GM19395 (cell line): Measurements from ENCODE around the gene CIB4.

Experiments
- ATAC-seq: cut with Tn5 transposase; IDR thresholded peaks from one replicate; pipeline ENCODE4 v1.9.1; 2021; ENCODE audit warnings: mild to moderate bottlenecking, moderate library complexity; ENCODE audit not compliant: unreplicated experiment

CIB4 gene

DNA sequence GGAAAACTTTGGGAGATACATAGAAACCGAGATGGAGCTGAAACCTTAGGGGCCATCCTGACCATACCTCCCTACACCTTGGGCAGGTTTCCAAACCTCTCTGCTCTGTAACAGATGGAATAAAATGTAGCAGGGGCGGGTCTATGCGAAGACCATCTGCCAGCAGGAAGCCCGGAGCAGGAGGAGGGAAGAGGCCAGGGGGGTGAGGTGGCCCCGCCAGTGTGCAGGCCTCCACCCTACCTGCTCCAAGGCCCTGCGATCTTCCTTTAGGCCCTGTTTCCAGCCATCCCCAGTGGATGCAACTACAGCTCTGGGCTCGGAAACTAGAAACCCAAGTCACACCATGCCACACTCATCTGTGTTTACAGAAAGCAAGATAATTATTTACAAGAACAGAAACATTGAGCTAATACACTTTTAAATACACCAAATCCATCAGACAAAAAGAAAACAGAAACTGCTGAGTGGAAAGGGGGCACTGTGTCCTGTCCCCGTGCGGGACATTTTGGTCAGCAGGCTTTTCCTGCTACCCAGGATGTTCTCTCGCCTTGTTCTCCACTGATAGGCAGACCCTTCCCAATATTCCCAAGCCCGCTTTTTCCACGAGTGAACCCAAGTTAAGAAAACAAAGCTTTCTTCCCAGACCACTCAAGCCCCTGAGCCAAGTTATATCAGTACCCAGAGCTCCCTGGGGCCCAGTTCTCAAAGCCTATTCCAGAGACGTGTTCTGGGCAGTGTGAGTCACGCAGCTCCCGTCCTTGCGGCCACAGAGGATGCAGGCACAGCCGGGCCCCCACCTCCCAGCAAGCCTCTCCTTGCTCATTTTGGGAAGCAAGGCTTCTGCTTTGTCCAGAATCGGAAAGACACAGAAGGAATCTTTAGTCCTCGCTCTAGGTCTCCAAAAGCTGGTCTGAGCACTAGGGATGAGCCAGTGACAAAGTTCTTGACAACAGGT is 17.3 kb downstream of the CIB4 start:
- no peak for ATAC-seq

DNA sequence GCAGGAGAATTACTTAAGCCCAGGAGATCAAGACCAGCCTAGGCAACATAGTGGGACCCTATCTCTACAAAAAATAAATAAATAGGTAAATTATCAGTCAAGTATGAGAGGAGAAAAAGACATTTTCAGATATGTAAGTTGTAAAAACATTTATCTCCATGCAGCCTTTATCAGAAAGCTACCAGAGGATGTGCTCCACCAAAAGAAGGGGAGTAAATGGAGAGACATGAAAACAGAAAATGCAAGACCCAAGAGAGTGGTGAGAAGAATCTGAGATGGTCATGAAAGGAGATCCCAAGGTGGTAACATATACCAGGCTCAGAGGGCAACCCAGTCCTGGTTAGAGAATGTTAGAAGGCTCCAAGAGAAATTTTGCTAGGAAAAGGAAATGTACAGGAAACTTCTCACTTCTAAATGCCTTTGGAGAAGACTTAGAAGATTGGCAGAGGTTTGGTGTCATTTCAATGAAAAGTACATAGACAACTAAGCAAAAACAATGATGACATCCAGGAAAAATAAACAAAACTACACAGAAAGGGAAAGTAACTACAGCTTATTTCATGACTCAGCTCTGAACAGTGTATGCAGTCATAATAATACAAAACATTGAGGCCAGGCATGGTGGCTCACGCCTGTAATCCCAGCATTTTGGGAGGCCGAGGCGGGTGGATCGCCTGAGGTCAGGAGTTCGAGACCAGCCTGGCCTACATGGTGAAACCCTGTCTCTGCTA is 19.5 kb downstream of the CIB4 start:
- no peak for ATAC-seq

- no peak for ATAC-seq
Observed at GRCh38 chr2:26620031-26620605, 21.0 kb downstream of the CIB4 start.

GRCh38 chr2:26619521-26619951 is 21.6 kb downstream of the CIB4 start:
- no peak for ATAC-seq

DNA sequence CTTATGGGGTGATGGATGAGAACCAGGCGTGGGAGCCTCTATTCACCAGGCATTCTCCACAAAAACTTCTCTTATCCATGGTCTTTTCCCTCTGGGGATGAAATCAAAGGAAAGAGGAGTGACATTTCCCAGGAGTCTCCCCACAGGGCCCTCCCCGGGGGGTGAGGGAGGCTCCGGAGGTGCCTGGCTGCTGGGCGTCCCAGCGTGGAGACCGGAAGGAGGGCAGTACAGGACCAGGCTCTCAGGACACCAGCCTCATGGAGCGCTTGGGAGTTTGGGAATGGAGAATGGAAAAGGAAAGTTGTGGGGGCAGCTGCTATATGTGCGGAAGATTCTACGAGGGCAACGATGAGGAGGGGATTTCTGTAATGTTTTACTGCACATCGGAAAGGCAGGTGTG is 22.1 kb downstream of the CIB4 start:
- ATAC-seq, result no peak

DNA sequence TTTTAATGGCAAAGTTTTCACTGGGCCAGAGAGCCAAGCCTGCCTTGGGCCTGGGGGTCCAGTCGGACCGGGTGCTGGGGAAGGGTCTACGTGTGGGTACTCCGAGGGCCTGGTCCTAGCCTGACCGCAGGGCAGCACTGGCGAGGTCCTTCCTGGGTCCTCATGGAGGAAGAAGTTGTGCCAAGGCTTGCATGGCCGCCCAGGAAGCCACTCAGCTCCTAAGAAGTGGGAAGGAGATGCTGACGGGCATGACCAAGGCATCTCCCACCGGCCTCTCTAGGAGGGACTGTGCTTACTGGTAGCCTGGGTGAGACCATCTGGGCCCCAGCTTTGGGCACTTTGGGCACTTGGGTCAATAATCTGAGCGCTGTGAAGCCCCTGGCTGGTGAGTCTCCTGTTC is 22.6 kb downstream of the CIB4 start:
- ATAC-seq, result no peak

DNA sequence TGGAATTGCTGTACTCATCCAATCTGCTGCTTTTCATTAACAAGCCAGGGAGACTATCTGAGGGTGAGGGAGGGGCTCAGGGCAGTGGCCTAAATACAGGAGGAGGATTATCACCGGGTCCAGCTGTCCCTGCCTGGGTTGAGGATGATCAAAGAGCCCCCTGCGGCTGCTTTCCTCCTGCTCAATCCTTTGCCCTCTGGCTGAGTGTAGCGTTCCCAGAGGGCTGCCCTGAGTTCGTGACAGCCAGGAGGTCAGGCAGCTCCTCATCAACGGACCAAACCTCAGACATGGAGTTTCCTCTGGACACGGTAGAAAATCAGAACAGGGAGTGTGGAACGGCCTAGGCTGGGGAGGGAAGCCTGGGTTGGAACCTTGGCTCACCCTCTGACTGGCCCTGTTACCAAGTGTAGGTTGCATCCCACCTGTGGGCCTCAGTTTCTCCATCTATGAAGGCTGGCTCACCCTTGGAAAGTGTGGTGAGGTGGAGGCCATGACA is 23.5 kb downstream of the CIB4 start:
- ATAC-seq, result no peak

DNA sequence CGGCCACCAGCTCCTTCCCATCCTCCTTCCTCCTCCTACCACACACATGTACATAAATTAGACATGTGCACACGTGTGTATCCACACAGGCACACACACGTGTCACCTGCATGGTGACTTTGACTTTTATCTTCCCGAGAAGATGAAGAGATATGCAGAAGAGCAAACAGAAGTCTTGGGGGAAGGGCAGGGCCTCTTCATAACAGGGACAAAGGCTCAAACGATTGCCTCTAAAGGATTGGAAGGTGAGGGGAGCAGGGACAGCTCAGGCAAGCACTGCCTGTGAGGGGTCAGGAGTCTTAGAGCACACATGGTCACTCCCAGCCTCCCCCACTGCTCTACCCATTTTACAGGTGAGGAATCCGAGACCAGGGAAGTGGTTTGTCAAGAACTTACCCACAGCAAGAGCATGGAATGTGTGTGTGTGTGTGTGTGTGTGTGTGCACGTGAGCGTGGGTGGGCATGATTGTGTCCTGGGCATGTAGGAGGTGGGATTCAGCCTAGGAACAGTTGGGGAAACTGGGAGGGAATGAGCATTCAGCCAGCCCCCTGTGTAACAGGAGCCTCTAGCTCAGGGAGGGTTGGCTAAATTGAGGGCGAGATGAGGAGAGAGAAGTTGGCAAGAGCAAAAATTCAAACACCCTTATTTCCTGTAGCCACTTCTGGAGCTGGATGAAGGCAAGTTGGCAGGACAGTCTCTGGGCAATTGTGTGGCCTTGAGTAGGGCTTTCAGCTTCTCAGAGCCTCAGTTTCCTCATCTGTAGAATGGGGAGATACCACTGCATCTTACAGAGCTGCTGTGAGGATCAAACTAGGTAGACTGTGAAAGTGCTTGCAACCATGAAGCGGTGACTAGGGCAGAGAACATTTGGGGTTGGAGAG is 24.2 kb downstream of the CIB4 start:
- no peak for ATAC-seq

DNA sequence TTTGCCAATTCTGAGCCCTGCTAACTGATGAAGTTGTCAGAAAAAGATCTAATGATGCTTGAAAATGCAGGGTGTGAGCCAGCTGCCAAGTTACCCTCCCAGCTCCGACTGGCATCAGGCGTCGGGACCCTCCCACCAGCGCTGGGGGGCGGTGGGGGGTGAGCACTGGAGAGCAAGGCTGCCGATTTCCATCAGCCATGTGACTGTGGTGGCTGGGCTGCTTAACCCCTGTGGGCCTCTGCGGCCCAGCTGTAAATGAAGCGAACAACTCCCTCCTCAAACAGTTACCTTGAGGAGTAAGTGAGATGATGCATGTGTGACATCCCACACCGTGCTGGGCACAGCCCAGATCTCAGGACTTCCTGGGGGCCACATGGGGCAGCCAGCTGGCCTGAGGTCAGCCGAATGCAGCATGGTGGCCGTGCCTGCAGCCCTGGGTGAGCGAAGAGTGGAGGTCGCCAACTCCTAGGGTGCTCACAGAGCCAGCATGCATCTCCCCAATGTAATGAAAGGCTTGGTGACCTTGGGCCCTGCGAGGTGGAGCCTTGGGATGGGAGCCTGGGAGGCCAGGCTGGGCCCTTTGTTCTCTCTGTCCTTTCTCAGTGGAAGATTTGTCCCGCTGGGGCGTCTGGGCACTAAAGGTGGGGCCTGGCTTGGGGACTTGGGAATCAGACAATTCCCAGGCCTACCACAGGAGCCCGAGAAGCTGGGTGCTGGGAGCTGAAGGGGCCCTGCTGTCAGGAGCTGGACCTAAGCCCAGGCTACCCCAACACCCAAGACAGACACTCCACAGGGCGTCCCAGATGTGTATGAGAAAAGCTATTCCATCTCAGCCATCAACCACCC is 25.1 kb downstream of the CIB4 start:
- no peak for ATAC-seq

DNA sequence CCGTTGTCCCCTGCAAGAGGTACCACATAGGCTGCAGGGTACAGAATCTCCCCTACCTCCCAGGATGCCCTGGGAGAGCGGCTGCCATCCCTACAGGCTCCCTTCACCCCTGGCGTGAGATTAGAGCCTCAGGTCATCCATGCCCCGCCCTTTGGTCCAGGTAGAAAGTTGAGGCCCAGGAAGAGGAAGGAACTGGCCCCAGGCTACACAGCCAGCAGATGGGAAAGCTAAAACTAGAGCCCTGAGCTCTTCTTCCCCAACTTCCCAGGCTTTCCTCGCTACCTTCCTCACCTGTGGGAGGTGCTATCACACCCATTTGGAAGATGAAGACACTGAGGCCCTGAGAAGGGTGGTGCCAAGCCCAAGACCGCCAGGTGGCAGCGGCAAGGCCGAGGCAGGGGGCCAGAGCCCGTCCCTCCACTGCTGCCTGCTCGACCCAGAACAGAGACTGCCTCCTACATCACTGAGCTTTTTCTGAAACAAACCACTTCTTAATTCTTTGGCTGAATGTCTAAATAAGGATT is 25.8 kb downstream of the CIB4 start:
- no peak for ATAC-seq

- ATAC-seq, result no peak
Observed at GRCh38 chr2:26614216-26615138, 26.7 kb downstream of the CIB4 start.

DNA sequence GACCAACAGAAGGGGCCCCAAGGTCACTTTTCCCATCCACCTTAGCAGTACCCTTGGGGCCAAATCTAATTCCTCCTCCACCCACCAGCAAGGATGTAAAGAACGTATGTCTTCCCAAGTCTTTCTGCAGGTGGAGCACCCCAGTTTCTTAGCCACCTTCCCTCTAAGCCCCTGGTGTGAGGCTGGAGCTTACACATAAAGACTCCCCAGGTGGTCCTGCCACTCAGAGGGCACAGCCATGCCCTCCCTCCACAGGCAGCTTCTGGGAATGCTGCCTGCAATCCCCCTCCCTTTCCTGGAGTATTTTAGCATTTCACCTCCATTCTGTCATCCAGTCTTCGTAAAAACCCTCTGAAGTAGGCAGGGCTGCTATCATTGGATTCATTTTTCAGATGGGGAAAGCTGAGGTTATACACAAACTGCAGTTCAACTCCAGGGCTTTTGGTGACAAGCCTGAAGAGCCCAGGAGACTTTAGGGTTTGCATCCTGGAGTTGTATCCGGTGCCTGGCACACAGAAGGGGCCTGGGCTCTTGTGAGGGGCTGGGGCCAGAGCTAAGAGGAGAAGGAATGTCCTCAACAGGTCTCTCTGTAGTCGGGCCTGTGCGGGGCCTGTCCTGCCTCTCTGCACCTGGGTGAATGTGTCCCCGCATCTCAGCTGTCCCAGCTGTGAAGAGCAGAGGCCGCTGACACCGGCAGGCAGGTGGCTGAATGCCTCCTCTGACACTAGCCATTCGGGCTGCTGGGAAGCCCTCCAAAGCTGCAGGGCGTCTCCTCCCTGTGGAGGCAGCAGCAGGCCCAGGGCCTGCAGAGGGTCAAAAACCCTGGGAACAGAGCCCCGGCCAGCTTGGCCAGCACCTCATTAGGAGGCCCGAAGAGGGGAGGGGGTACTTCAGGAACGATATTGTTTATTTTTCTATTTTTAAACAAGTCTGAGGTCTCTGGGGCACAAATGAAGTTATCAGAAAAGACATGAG is 27.6 kb downstream of the CIB4 start:
- ATAC-seq, result no peak

- no peak for ATAC-seq
Observed at GRCh38 chr2:26612522-26613240, 28.5 kb downstream of the CIB4 start.

DNA sequence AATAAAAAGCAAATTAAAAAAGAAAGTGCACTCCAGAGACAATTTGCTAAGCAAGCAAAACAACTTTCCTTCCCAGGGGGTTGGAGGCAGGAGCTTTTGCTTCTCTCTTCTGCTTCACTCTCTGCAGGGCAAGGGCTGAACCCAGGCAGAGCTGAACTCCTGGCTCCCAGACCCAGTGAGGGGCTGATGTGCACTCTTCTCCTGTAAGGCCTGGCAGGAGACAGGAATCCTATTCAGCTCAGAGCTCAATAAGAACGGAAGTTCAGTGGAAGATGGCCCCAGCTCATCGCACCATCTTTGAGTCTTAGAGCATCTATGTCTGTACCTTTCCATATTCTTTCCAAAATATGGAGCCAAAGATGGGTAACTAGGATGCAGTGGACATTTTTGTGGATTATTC is 29.1 kb downstream of the CIB4 start:
- no peak for ATAC-seq

DNA sequence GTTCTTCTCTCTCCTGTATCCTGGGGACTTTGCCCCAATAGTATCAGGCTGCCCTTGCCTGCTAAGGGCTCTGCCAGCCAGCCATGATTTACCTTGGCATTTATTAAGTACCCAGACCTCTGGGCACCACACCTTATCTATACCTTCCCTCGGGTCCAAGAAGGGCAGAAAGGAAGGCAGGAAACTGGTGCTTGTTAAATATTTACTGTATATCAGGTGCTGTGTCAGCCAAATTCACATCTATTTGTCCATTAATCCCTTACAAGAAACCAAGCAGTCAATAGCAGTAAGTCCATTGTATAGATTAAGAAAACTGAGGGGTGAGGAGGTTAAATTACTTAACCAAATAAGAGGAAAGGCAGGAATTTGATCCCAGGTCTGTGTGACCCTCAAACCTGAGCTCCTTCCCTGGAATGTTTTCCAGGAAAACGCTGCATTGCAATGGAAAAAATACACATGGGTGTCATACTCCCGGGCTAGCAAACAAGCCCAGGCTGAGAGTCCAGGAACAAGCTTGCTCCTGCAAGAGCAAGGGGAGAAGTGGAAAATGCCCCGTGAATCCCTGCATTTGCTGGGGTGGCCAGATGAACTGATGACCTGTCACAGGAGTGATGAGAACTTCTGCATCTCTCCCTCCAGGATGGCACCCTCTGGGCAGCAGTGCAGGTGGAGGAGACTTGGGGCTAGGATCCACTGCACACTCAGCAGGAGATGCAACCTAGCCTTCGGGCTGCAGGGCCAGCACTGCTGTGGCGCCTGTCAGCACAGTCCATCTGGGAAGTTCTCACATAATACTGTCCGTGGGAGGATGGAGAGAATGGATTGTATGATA is 30.4 kb downstream of the CIB4 start:
- ATAC-seq, result no peak

DNA sequence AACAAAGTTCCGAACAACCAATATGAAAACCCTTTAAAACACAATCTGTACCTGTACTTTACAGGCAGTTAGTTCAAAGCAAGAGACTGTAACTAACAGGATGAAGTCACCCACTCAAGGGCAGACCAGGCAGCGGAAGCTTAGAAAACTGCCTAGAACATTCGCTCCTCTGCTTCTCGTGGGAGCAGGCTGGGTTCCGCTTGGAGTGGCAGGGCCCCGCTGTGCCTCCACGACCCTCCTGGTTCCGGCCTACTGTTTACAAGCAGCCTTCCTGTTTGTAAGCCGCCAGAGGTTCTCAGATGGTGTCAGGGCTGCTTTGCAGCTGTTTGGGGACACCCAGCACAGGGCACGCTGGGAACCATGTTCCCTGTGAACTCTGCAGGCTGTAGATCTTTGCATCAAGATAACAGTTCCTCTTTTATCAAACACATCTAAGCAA is 31.3 kb downstream of the CIB4 start:
- ATAC-seq, result no peak
